CD4-positive, CD25-positive, alpha-beta regulatory T cell (primary cell): ENCODE data around the gene MFAP2. TPM values are rescaled to one million over a fixed set of nuclear protein-coding genes. Genes with fewer than 3 reads are reported as not detected.

ENCODE experiments used
- ATAC-seq, 2 donors: fragments of 150-1000 bp; cut with Tn5 transposase; one replicate each; pipeline ENCODE4 v1.10.0; 2021; ENCODE audit warnings: low read depth in 2 of 2, moderate number of reproducible peaks in 2 of 2, moderate library complexity in 1 of 2
- DNase-seq, 3 donors: peaks; one replicate each; pipeline versions ENCODE4 v3.0.0 to v3.0.0-alpha.2; 2012 to 2022; ENCODE audit warnings: mixed read lengths in 1 of 3
- H3K27ac ChIP-seq: one replicate; pipeline ENCODE4 v1.7.0; 2013; ENCODE audit warnings: mild to moderate bottlenecking, low read length; ENCODE audit not compliant: insufficient read depth, poor library complexity, severe bottlenecking
- H3K27me3 ChIP-seq: one replicate; pipeline ENCODE4 v1.7.0; 2013; ENCODE audit warnings: low read length; ENCODE audit not compliant: control insufficient read depth, insufficient read depth
- H3K36me3 ChIP-seq: one replicate; pipeline ENCODE4 v1.7.0; 2013; ENCODE audit warnings: mild to moderate bottlenecking, low read length, moderate library complexity; ENCODE audit not compliant: control insufficient read depth, insufficient read depth
- H3K4me1 ChIP-seq: 2 replicates; pipeline ENCODE4 v1.7.0; 2013; ENCODE audit warnings: mild to moderate bottlenecking, low read length; ENCODE audit not compliant: insufficient read depth, control insufficient read depth, poor library complexity, severe bottlenecking
- H3K4me3 ChIP-seq: one replicate; pipeline ENCODE4 v1.7.0; 2013; ENCODE audit warnings: low read depth, mild to moderate bottlenecking, low read length, moderate library complexity
- H3K9me3 ChIP-seq, 2 experiments: 1 replicate in 1 of 2; 2 replicates in 1 of 2; pipeline ENCODE4 v1.7.0; 2013; ENCODE audit warnings: low read length in 2 of 2, mild to moderate bottlenecking in 1 of 2, moderate library complexity in 1 of 2; ENCODE audit not compliant: control insufficient read depth in 2 of 2
- H3K27ac Mint-ChIP-seq, 3 donors: one replicate each; pipeline ENCODE4 v1.8.0; 2020 to 2022; ENCODE audit warnings: mild to moderate bottlenecking in 3 of 3, mixed read lengths in 3 of 3, moderate library complexity in 2 of 3
- H3K27me3 Mint-ChIP-seq: one replicate; pipeline ENCODE4 v1.8.0; 2022; ENCODE audit warnings: mild to moderate bottlenecking, mixed read lengths
- H3K36me3 Mint-ChIP-seq: one replicate; pipeline ENCODE4 v1.8.0; 2020; ENCODE audit warnings: mixed read lengths
- H3K4me1 Mint-ChIP-seq, 4 donors: one replicate each; pipeline ENCODE4 v1.8.0; 2020 to 2022; ENCODE audit warnings: mixed read lengths in 4 of 4, mild to moderate bottlenecking in 1 of 4
- H3K4me3 Mint-ChIP-seq, 4 donors: one replicate each; pipeline ENCODE4 v1.8.0; 2020 to 2022; ENCODE audit warnings: mild to moderate bottlenecking in 4 of 4, mixed read lengths in 4 of 4, moderate library complexity in 3 of 4
- H3K9me3 Mint-ChIP-seq, 7 donors: one replicate each; pipeline ENCODE4 v1.8.0; 2020 to 2022; ENCODE audit warnings: mixed read lengths in 7 of 7, mild to moderate bottlenecking in 3 of 7, moderate library complexity in 2 of 7
- polyA plus RNA-seq, 4 donors: library from polyadenylated mRNA; unstranded; fragments of 300-500 nt; fragmentation: Illumina TruSeq; gene quantifications; one replicate each; pipeline ENCODE4 v1.2.3, GENCODE V29; 2021
- total RNA-seq: library from RNA; stranded (reverse); gene quantifications from one replicate; pipeline ENCODE4 v1.2.3, GENCODE V29; 2022

Gene MFAP2
- total and polyA plus RNA-seq, 5 donors from 2014 or later = not detected

- no peak overlapping the region for H3K27ac ChIP-seq
- H3K27me3 Mint-ChIP-seq = peaks cover 18% of the 10 kb centered on the region
- peaks cover 12% of the 10 kb centered on the region for H3K4me1 ChIP-seq
- H3K9me3 ChIP-seq = no peaks in the 10 kb centered on the region
- DNase-seq (no peak), ATAC-seq (no peak)
- peaks cover 0 to 2% (median 0%) of the 10 kb centered on the region in 7 donors for H3K9me3 Mint-ChIP-seq
- peak overlapping the region in 1 of 3 donors; percentile 14 for H3K27ac Mint-ChIP-seq
- H3K36me3 ChIP-seq = no peaks in the 10 kb centered on the region
- H3K36me3 Mint-ChIP-seq = no peaks in the 10 kb centered on the region
- H3K4me3 ChIP-seq = no peak overlapping the region
- H3K27me3 ChIP-seq = peaks cover 4% of the 10 kb centered on the region
- H3K4me1 Mint-ChIP-seq = peaks cover 0 to 10% (median 6%) of the 10 kb centered on the region in 4 donors
- H3K4me3 Mint-ChIP-seq = peak overlapping the region in 1 of 4 donors; percentile 32
These were observed 2.3 kb downstream of the MFAP2 start for GRCh38 chr1:16978139-16978538.

- H3K27me3 Mint-ChIP-seq = peaks cover 16% of the 10 kb centered on the region
- H3K27me3 ChIP-seq = peaks cover 4% of the 10 kb centered on the region
- H3K27ac ChIP-seq = no peak overlapping the region
- ATAC-seq (no peak), DNase-seq (no peak)
- no peaks in the 10 kb centered on the region for H3K36me3 Mint-ChIP-seq
- H3K4me1 Mint-ChIP-seq = peaks cover 0 to 10% (median 6%) of the 10 kb centered on the region in 4 donors
- peak overlapping the region in 1 of 3 donors; percentile 76 for H3K27ac Mint-ChIP-seq
- H3K4me3 ChIP-seq = no peak overlapping the region
- no peak overlapping the region for H3K4me3 Mint-ChIP-seq
- peaks cover 0 to 2% (median 0%) of the 10 kb centered on the region in 7 donors for H3K9me3 Mint-ChIP-seq
- H3K9me3 ChIP-seq = no peaks in the 10 kb centered on the region
- H3K36me3 ChIP-seq = no peaks in the 10 kb centered on the region
- H3K4me1 ChIP-seq = peaks cover 12% of the 10 kb centered on the region
These were observed 3.0 kb downstream of the MFAP2 start for GRCh38 chr1:16977377-16977776.

GRCh38 chr1:16976966-16977365 lies 3.5 kb downstream of the MFAP2 start:
- peaks cover 4% of the 10 kb centered on the region for H3K27me3 ChIP-seq
- Mint-ChIP-seq H3K27me3 (peaks cover 16% of the 10 kb centered on the region), H3K4me1 (peaks cover 0 to 10% (median 6%) of the 10 kb centered on the region in 4 donors), H3K4me3 (no peak overlapping the region), H3K36me3 (no peaks in the 10 kb centered on the region), H3K27ac (peak overlapping the region in 1 of 3 donors; percentile 46), H3K9me3 (peaks cover 0 to 2% (median 0%) of the 10 kb centered on the region in 7 donors)
- H3K27ac ChIP-seq = no peak overlapping the region
- ATAC-seq (no peak), DNase-seq (no peak)
- no peaks in the 10 kb centered on the region for H3K9me3 ChIP-seq
- peaks cover 12% of the 10 kb centered on the region for H3K4me1 ChIP-seq
- H3K36me3 ChIP-seq = no peaks in the 10 kb centered on the region
- H3K4me3 ChIP-seq = no peak overlapping the region

GRCh38 chr1:16975838-16976237 lies 4.6 kb downstream of the MFAP2 start:
- Histone ChIP-seq H3K27ac (no peak overlapping the region), H3K27me3 (peaks cover 2% of the 10 kb centered on the region), H3K4me1 (peaks cover 11% of the 10 kb centered on the region), H3K36me3 (no peaks in the 10 kb centered on the region), H3K9me3 (no peaks in the 10 kb centered on the region), H3K4me3 (no peak overlapping the region)
- H3K9me3 Mint-ChIP-seq = peaks cover 0 to 1% (median 0%) of the 10 kb centered on the region in 7 donors
- peak overlapping the region in 1 of 3 donors; percentile 10 for H3K27ac Mint-ChIP-seq
- no peak overlapping the region for H3K4me3 Mint-ChIP-seq
- ATAC-seq = no peak
- no peak for DNase-seq
- H3K4me1 Mint-ChIP-seq = peaks cover 0 to 3% (median 2%) of the 10 kb centered on the region in 4 donors
- peaks cover 7% of the 10 kb centered on the region for H3K27me3 Mint-ChIP-seq
- no peaks in the 10 kb centered on the region for H3K36me3 Mint-ChIP-seq

- peaks cover 5% of the 10 kb centered on the region for H3K4me1 ChIP-seq
- ATAC-seq (no peak), DNase-seq (no peak)
- no peak overlapping the region for H3K4me3 ChIP-seq
- H3K4me1 Mint-ChIP-seq = no peaks in the 10 kb centered on the region
- peaks cover 4% of the 10 kb centered on the region for H3K27me3 Mint-ChIP-seq
- H3K27ac ChIP-seq = no peak overlapping the region
- no peaks in the 10 kb centered on the region for H3K27me3 ChIP-seq
- peak overlapping the region in 2 of 3 donors; percentile 3 to 46 for H3K27ac Mint-ChIP-seq
- H3K36me3 ChIP-seq = no peaks in the 10 kb centered on the region
- no peaks in the 10 kb centered on the region for H3K9me3 ChIP-seq
- H3K9me3 Mint-ChIP-seq = peaks cover 0 to 1% (median 0%) of the 10 kb centered on the region in 7 donors
- H3K36me3 Mint-ChIP-seq = no peaks in the 10 kb centered on the region
- no peak overlapping the region for H3K4me3 Mint-ChIP-seq
These were observed 5.2 kb downstream of the MFAP2 start for GRCh38 chr1:16975211-16975610.

- H3K9me3 ChIP-seq = no peaks in the 10 kb centered on the region
- no peak for DNase-seq
- H3K36me3 ChIP-seq = peaks cover 5% of the 10 kb centered on the region
- no peak overlapping the region for H3K4me3 ChIP-seq
- H3K4me1 ChIP-seq = no peaks in the 10 kb centered on the region
- no peaks in the 10 kb centered on the region for H3K27me3 ChIP-seq
- Mint-ChIP-seq H3K27me3 (peaks cover 4% of the 10 kb centered on the region), H3K4me3 (no peak overlapping the region), H3K27ac (no peak overlapping the region), H3K4me1 (no peaks in the 10 kb centered on the region), H3K9me3 (peaks cover 0 to 1% (median 0%) of the 10 kb centered on the region in 7 donors), H3K36me3 (peaks cover 3% of the 10 kb centered on the region)
- ATAC-seq = no peak
- H3K27ac ChIP-seq = no peak overlapping the region
These were observed 7.2 kb downstream of the MFAP2 start for GRCh38 chr1:16973215-16973614.

GRCh38 chr1:16972189-16972895 lies 8.1 kb downstream of the MFAP2 start:
- ATAC-seq = no peak
- no peaks in the 10 kb centered on the region for H3K4me1 Mint-ChIP-seq
- H3K27ac Mint-ChIP-seq = no peak overlapping the region

More at GRCh38 chr1:16972189-16972895, 8.1 kb downstream of the MFAP2 start:
- H3K36me3 Mint-ChIP-seq = peaks cover 3% of the 10 kb centered on the region
- H3K4me3 Mint-ChIP-seq = no peak overlapping the region
- DNase-seq = no peak
- no peaks in the 10 kb centered on the region for H3K9me3 Mint-ChIP-seq
- H3K27me3 ChIP-seq = no peaks in the 10 kb centered on the region
- H3K27ac ChIP-seq = no peak overlapping the region
- no peaks in the 10 kb centered on the region for H3K27me3 Mint-ChIP-seq
- H3K4me1 ChIP-seq = no peaks in the 10 kb centered on the region
- peaks cover 5% of the 10 kb centered on the region for H3K36me3 ChIP-seq
- H3K4me3 ChIP-seq = no peak overlapping the region
- H3K9me3 ChIP-seq = no peaks in the 10 kb centered on the region
